Mucosa of descending colon (tissue), 3 donors: ENCODE data around the gene RBM19. TPM values are rescaled to one million over a fixed set of nuclear protein-coding genes. Genes with fewer than 3 reads are reported as not detected.
A peak's percentile ranks its signal among the peaks of the same experiment; 100 is the strongest.

Experiments
- ATAC-seq: fragments of 200-7000 bp; cut with Tn5 transposase; one replicate; pipeline ENCODE4 v1.9.1; 2020; ENCODE audit warnings: mild to moderate bottlenecking, moderate library complexity
- DNase-seq, 3 donors: peaks; one replicate each; pipeline ENCODE4 v3.0.0-alpha.2; 2020
- H3K36me3 ChIP-seq: fragments of 200-600 bp; one replicate; pipeline ENCODE4 v1.8.0; 2021; ENCODE audit warnings: low read depth, mild to moderate bottlenecking
- H3K4me1 ChIP-seq: fragments of 200-600 bp; one replicate; pipeline ENCODE4 v1.8.0; 2021; ENCODE audit warnings: low read depth, mild to moderate bottlenecking
- H3K4me3 ChIP-seq: fragments of 200-600 bp; one replicate; pipeline ENCODE4 v1.8.0; 2021; ENCODE audit warnings: mild to moderate bottlenecking
- H3K9me3 ChIP-seq: fragments of 200-600 bp; one replicate; pipeline ENCODE4 v1.8.0; 2021; ENCODE audit warnings: mild to moderate bottlenecking
- intact Hi-C, 2 donors: fragments of 100-400 bp; cut with DNase I in 1 of 2; cut with micrococcal nuclease in 1 of 2; formaldehyde crosslinking; loops; one replicate each; pipeline versions ENCODE4 v1.11.0 to v1.11.1; 2022; cut with DNase I, micrococcal nuclease
- total RNA-seq, 3 donors: library from RNA; stranded (reverse); fragmentation: NEBNext Ultra II Directional in 2 of 3; extraction: Animal tissue kit (Norgen Biotek cat#: 25700) in 2 of 3; gene quantifications; one replicate each; pipeline versions ENCODE4 v1.2.1 to v1.2.4, GENCODE V29; 2021 to 2023
- TF ChIP-seq, protein P1 (sequence below): fragments of 200-600 bp; IDR thresholded peaks from one replicate; pipeline ENCODE4 v1.8.0; 2022; ENCODE audit warnings: antibody characterized with exemption, mild to moderate bottlenecking
- donor health status: DM: no; HTN: no; CAD: no; lungs with moderate emphysema.
- donor health status: DM: no; HTN: no; CAD: no.
- donor health status: DM: no; HTN: yes; CAD: no.

RBM19 gene
- total RNA-seq, 3 donors from 2014 or later = 22.5 to 38.4 (median 32.9) TPM

DNA sequence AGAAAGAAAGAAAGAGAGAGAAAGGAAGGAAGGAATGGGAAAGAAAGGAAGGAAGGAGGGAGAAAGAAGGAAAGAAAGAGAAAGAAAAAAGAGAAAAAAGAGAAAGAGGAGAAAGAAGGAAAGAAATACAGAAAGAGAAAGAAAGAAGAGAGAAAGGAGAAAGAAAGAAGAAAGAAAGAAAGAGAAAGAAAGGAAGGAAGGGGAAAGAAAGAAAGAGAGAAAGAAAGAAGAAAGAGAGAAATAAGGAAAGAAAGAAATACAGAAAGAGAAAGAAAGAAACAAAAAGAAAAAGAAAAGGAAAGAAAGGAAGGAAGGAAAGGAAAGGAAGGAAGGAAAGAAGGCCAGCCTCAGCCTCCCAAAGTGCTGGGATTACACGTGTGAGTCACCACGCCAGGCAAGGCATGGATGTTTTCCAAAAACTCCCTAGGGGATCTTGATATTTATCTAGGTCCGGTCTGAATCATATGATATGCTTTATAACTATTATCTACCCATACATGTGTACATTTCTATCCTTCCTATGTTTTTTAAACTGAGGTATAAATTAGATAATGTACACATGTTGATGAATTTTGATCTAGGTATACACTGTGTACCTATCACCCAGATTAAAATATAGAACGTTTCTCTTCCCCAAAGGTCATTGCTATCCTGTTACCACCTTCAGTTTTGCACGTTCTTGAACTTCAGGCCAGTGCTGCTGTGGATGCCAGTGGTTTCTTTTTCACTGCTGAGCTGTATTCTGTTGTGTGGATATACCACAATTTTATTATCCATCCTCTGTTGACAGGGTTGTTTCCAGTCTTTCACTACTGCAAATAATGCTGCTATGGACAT lies 177.9 kb downstream of the RBM19 start:
- intact Hi-C loops = no loop called here
- no peaks in the 10 kb centered on the region for H3K36me3 ChIP-seq
- TF ChIP-seq, protein P1, sequence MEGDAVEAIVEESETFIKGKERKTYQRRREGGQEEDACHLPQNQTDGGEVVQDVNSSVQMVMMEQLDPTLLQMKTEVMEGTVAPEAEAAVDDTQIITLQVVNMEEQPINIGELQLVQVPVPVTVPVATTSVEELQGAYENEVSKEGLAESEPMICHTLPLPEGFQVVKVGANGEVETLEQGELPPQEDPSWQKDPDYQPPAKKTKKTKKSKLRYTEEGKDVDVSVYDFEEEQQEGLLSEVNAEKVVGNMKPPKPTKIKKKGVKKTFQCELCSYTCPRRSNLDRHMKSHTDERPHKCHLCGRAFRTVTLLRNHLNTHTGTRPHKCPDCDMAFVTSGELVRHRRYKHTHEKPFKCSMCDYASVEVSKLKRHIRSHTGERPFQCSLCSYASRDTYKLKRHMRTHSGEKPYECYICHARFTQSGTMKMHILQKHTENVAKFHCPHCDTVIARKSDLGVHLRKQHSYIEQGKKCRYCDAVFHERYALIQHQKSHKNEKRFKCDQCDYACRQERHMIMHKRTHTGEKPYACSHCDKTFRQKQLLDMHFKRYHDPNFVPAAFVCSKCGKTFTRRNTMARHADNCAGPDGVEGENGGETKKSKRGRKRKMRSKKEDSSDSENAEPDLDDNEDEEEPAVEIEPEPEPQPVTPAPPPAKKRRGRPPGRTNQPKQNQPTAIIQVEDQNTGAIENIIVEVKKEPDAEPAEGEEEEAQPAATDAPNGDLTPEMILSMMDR = no peak
- ATAC-seq (no peak), DNase-seq (no peak)
- H3K4me1 ChIP-seq = no peaks in the 10 kb centered on the region
- no peaks in the 10 kb centered on the region for H3K9me3 ChIP-seq
- H3K4me3 ChIP-seq = no peak overlapping the region

DNA sequence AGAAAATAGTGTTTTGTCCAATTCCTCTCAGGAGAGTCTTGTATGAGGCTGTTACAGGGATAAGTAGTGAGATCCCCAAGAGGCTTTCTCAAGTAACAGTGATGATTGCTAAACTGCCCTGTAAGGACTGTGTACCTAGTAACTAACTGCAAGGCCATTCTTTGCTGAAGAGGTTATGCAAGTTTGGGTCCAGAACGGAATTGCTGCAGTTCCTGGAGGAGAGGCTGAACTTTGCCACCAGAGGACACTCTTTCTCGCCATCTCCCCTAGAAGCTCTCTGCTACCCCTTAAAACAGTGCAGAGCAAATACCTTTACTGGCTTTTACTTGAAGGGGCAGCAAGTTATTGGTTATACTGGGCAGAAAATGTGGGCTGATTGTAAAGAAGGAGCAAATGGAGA lies 180.0 kb downstream of the RBM19 start:
- Histone ChIP-seq H3K4me1 (no peaks in the 10 kb centered on the region), H3K9me3 (no peaks in the 10 kb centered on the region), H3K36me3 (no peaks in the 10 kb centered on the region), H3K4me3 (no peak overlapping the region)
- TF ChIP-seq, protein P1 = no peak
- intact Hi-C loops = no loop called here
- DNase-seq = no peak
- no peak for ATAC-seq

DNA sequence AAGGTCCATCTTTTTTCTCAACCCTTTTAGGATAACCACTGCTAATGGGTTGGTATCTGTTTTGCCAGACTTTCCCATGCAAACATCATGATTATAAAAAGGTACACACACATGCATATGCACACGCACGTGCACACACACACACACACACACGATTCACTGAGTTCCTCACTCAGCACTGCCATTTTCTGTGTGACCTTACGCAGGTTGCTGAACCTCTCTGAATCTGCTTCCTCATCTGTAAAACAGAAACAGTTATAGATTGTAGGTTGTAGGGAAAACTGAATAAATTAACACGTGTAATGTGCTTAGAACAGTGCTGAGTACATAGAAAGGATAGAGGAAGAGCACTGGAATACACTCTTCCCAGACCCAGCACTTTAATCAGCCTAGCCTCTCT lies 182.3 kb downstream of the RBM19 start:
- ATAC-seq (no peak), DNase-seq (no peak)
- intact Hi-C loops = no loop called here
- TF ChIP-seq, protein P1 = no peak
- Histone ChIP-seq H3K4me3 (no peak overlapping the region), H3K9me3 (no peaks in the 10 kb centered on the region), H3K36me3 (no peaks in the 10 kb centered on the region), H3K4me1 (no peaks in the 10 kb centered on the region)

DNA sequence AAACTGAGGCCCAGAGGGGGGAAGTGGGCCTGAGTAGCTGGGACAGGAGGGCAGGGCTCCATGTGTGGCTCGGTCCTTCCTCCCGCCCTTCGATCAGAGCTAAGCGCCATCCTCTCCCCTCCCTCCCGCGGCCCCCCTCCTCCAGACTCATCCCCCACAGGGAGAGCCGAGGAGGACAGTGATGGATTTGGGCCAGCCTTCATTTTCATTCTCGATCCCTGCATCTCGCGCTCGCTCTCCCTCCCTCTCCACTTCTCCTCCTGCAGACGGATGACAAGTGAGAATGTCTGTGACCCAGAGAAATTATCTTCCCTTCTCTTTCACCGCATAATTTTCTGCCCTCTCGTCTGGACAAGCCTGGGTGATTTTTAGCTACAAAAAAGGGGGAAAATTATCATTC lies 183.3 kb downstream of the RBM19 start:
- DNase-seq (no peak), ATAC-seq (no peak)
- Histone ChIP-seq H3K36me3 (no peaks in the 10 kb centered on the region), H3K4me1 (no peaks in the 10 kb centered on the region), H3K4me3 (no peak overlapping the region), H3K9me3 (no peaks in the 10 kb centered on the region)
- intact Hi-C loops = no loop called here
- TF ChIP-seq, protein P1 = no peak

DNA sequence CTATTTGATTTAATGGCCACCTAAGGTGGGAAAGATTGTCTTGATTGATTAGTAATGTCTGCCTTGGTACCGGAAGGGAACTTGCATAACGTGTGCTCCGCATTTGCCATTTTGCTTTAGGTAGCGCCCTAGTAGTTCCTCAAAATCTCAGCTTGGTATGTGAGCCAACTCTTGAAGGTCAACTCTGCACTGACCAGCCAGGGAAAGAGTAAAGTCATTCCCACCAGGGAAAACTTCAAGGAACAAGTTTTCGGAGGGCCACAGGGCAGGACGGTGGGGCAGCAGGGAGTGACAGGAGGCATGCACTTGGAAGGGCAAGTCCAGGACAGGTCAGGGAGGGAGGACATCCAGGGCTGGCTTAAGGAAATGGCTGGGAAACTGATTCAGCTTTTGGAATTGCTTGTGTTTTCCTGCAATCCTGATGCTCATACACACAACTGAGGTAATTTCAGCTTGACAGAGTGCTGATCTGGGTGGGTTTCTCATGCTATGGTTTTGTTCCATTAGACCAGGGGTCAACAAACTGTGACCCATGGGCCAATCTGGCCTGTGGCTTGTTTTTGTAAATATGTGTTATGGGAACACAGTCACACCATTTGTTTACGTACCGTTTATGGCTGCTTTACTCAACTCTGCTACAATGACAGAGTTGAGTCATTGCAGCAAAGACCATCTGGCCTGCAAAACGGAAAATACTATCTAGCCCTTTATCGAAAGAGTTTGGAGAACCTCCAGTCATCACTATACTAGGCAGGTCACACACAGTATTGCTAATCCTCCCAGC lies 184.5 kb downstream of the RBM19 start:
- intact Hi-C loops = no loop called here
- TF ChIP-seq, protein P1 = no peak
- Histone ChIP-seq H3K4me1 (no peaks in the 10 kb centered on the region), H3K4me3 (no peak overlapping the region), H3K9me3 (no peaks in the 10 kb centered on the region), H3K36me3 (no peaks in the 10 kb centered on the region)
- DNase-seq = peak in 1 of 3 donors; percentile 6
- ATAC-seq = peak; percentile 54
